ENCODE results near the gene JAK2. TPM values are rescaled to one million over a fixed set of nuclear protein-coding genes. Genes with fewer than 3 reads are reported as not detected.
"Not testable (repeated sequence)": the region's sequence is repeated elsewhere in the genome, so short reads cannot be mapped to it uniquely, and the experiment has no call there.

Gene JAK2
- total RNA-seq, 1 donor, result 13.4 TPM

DNA sequence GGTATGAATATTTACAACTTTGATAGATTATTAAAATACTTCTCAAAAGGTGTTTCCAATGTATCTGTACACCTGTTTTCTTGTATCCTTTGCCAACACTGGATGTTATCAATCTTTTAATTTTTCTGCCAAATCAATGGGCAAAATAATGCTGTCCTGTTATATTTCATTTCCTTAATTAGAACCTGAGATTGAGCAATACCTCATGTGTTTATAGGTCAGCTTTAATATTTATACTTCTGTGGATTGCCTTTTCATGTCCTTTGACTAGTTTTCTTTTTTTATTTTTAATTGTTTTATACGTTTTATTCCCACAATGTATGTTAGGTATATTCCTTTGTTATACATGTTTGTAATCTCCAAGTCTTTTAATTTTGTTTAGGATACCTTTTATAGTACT is 77.6 kb downstream of the JAK2 start:
- no peak overlapping the region for H3K4me3 ChIP-seq (ENCODE audit: low read depth, low read length)
- TF ChIP-seq, protein P1, sequence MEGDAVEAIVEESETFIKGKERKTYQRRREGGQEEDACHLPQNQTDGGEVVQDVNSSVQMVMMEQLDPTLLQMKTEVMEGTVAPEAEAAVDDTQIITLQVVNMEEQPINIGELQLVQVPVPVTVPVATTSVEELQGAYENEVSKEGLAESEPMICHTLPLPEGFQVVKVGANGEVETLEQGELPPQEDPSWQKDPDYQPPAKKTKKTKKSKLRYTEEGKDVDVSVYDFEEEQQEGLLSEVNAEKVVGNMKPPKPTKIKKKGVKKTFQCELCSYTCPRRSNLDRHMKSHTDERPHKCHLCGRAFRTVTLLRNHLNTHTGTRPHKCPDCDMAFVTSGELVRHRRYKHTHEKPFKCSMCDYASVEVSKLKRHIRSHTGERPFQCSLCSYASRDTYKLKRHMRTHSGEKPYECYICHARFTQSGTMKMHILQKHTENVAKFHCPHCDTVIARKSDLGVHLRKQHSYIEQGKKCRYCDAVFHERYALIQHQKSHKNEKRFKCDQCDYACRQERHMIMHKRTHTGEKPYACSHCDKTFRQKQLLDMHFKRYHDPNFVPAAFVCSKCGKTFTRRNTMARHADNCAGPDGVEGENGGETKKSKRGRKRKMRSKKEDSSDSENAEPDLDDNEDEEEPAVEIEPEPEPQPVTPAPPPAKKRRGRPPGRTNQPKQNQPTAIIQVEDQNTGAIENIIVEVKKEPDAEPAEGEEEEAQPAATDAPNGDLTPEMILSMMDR (IDR thresholded peaks at IDR 0.05; ENCODE audit: insufficient read depth, low read depth, low read length), result no peak
- DNase-seq (ENCODE audit: low read depth), result peak; percentile 11

DNA sequence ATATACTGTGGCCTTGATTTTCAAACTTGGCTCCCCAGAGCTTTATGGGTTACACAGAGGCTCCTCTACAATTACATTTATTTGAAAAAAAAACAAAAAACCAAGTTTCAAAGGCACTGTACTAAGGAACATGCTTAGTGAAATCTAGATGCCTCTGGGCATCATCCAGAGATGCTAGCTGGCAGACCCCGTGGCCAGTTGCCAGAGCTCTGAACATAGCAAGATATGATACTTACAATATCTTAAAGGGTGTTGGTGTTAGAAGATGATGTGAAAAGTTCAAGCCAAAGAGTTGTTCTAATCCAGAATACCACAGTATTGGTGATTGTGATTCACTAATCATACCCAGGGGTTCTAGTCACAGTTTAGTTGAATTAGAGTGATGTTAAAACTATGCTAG is 87.8 kb downstream of the JAK2 start:
- H3K4me3 ChIP-seq (ENCODE audit: low read depth, low read length), result no peak overlapping the region
- TF ChIP-seq, protein P1 (IDR thresholded peaks at IDR 0.05; ENCODE audit: insufficient read depth, low read depth, low read length), result no peak
- no peak for DNase-seq (ENCODE audit: low read depth)

DNA sequence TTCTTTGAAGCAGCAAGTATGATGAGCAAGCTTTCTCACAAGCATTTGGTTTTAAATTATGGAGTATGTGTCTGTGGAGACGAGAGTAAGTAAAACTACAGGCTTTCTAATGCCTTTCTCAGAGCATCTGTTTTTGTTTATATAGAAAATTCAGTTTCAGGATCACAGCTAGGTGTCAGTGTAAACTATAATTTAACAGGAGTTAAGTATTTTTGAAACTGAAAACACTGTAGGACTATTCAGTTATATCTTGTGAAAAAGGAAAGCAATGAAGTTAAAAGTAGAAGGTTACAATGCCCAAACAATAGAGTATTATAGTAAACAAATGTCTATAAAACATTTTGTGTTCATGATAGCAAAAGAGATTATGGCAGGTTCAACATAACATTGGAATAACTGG is 88.6 kb downstream of the JAK2 start:
- no peak overlapping the region for H3K4me3 ChIP-seq (ENCODE audit: low read depth, low read length)
- TF ChIP-seq, protein P1 (IDR thresholded peaks at IDR 0.05; ENCODE audit: insufficient read depth, low read depth, low read length), result no peak
- no peak for DNase-seq (ENCODE audit: low read depth)

DNA sequence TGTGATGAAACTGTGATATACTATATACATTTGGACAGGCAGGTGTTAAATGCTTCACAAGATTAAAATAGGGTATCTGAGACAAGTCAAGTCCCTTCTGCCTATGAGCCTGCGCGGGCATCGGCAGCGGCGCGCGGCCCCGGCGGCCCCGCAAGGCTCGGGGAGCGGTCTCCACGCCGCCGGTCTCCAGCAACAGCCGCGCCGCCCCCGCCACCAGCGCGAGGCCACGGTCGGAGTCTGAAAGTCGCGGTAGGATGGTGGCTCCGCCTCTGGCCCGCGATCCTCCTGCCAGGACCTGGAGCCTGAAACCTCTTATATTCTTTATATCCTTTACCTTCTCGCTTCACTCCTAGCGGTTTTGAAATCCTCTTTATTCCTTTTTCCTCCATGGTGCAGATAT is 100.9 kb downstream of the JAK2 start:
- TF ChIP-seq, protein P1 (IDR thresholded peaks at IDR 0.05; ENCODE audit: insufficient read depth, low read depth, low read length), result no peak

DNA sequence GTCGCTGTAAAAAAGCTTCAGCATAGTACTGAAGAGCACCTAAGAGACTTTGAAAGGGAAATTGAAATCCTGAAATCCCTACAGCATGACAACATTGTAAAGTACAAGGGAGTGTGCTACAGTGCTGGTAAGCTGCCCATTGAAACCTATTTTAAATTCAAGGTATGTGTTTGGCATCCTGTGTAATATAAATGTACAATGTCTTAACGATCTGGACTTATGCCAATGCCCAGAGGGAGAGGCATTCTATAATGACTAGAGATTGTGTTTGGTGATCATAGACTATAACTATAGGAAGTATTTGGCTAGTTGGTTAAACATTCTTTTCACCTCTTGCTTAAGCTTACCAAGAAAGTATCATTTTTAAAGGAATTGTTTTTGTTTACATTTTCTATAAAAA is 104.7 kb downstream of the JAK2 start:
- peak; percentile 4 for DNase-seq (ENCODE audit: low read depth)
- TF ChIP-seq, protein P1 (IDR thresholded peaks at IDR 0.05; ENCODE audit: insufficient read depth, low read depth, low read length), result no peak
- H3K4me3 ChIP-seq (ENCODE audit: low read depth, low read length), result no peak overlapping the region

More for the DNA sequence above, 100.9 kb downstream of the JAK2 start:
- DNase-seq (ENCODE audit: low read depth), result no peak
- no peak overlapping the region for H3K4me3 ChIP-seq (ENCODE audit: low read depth, low read length)

DNA sequence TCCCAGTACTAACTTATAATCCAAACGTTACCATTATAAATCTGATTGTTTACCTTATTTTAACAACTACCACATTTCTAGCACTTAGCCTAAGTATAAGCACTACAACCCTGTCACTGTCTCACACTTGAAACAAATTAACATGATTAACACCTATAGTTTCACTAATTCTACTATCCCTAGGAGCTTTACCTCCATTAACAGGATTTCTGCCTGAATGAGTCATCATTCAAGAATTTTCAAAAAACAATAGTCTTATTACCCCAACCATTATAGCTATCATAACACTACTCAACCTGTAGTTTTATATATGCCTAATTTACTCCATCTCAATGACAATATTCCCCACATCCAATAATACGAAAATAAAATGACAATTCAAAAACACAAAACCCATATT is 110.7 kb downstream of the JAK2 start:
- no peak for DNase-seq (ENCODE audit: low read depth)
- no peak overlapping the region for H3K4me3 ChIP-seq (ENCODE audit: low read depth, low read length)
- TF ChIP-seq, protein P1 (IDR thresholded peaks at IDR 0.05; ENCODE audit: insufficient read depth, low read depth, low read length), result no peak

DNA sequence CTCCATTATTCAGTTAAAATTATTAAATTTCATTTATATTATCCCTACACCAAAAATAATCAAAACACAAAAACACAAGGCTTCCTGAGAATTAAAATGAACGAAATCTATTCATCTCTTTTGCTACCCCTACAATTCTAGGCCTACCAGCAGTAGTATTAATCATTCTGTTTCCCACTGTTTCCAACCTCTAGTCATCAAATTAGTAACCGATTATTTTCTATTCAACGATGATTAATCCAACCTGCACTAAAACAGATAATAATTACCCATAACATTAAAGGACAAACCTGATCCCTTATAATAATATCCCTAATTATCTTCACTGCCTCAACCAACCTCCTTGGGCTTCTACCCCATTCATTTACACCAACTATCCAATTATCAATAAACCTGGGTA is 114.4 kb downstream of the JAK2 start:
- no peak overlapping the region for H3K4me3 ChIP-seq (ENCODE audit: low read depth, low read length)
- DNase-seq (ENCODE audit: low read depth), result no peak
- TF ChIP-seq, protein P1 (IDR thresholded peaks at IDR 0.05; ENCODE audit: insufficient read depth, low read depth, low read length), result no peak

DNA sequence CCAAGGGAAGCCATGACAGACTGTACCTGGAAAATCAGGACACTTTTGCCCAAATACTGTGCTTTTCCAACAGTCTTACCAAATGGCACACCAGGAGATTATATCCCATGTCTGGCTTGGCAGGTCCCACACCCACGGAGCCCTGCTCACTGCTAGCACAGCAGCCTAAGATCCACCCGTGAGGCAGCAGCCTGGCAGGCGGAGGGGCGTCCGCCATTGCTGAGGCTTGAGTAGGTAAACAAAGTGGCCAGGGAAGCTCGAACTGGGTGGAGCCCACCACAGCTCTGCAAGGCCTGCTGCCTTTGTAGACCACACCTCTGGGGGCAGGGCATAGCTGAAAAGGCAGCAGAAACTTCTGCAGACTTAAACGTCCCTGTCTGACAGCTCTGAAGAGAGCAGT is 116.1 kb downstream of the JAK2 start:
- not testable (repeated sequence) for DNase-seq (ENCODE audit: low read depth); H3K4me3 ChIP-seq (ENCODE audit: low read depth, low read length)

DNA sequence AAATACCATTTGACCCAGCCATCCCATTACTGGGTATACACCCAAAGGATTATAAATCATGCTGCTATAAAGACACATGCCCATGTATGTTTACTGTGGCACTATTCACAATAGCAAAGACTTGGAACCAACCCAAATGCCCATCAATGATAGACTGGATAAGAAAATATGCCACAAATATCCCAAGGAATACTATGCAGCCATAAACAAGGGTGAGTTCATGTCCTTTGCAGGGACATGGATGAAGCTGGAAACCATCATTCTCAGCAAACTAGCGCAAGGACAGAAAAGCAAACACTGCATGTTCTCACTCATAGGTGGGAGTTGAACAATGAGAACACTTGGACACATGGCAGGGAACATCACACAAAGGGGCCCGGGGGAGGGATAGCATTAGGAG is 121.4 kb downstream of the JAK2 start:
- H3K4me3 ChIP-seq (ENCODE audit: low read depth, low read length); DNase-seq (ENCODE audit: low read depth): not testable (repeated sequence)

Measured in fibroblast of villous mesenchyme (primary cell).